Tibial artery (tissue), 4 donors: Measurements from ENCODE around the gene SLC6A2.

Source experiments
- DNase-seq, 2 donors: peaks; one replicate each; pipeline ENCODE4 v3.0.0-alpha.2; 2019
- H3K27ac ChIP-seq, 2 donors: fragments of 200-600 bp; sonication (generic) in 1 of 2; 1 replicate in 1 of 2; 2 replicates in 1 of 2; pipeline ENCODE4 v1.5.1; 2018 to 2019; ENCODE audit warnings: mild to moderate bottlenecking in 1 of 2
- H3K27me3 ChIP-seq, 2 donors: fragments of 200-600 bp; sonication (generic) in 1 of 2; one replicate each; pipeline versions ENCODE4 v1.5.1 to v1.6.0; 2016 to 2019
- H3K36me3 ChIP-seq, 3 donors: fragments of 200-600 bp; sonication (generic) in 2 of 3; one replicate each; pipeline ENCODE4 v1.5.1; 2016 to 2019; ENCODE audit warnings: mild to moderate bottlenecking in 2 of 3
- H3K4me1 ChIP-seq, 4 donors: fragments of 200-600 bp; sonication (generic) in 2 of 4; 1 replicate in 3 of 4; 2 replicates in 1 of 4; pipeline ENCODE4 v1.5.1; 2016 to 2019
- H3K4me3 ChIP-seq, 2 donors: fragments of 200-600 bp; sonication (generic) in 1 of 2; 1 replicate in 1 of 2; 2 replicates in 1 of 2; pipeline ENCODE4 v1.5.1; 2018 to 2019; ENCODE audit warnings: mild to moderate bottlenecking in 2 of 2
- H3K9me3 ChIP-seq, 3 donors: fragments of 200-600 bp; sonication (generic) in 1 of 3; one replicate each; pipeline ENCODE4 v1.5.1; 2016 to 2019
- CTCF ChIP-seq, 2 experiments: fragments of 200-600 bp in 1 of 2; fragments of 450-650 bp in 1 of 2; IDR thresholded peaks; one replicate each; pipeline ENCODE4 v1.5.1; 2017 to 2019; ENCODE audit warnings: antibody characterized with exemption in 2 of 2, mild to moderate bottlenecking in 1 of 2, moderate library complexity in 1 of 2
- intact Hi-C: fragments of 100-400 bp; cut with DNase I; formaldehyde crosslinking; loops from one replicate; pipeline ENCODE4 v1.15.0; 2023; ENCODE audit warnings: low total_unique reads

The SLC6A2 gene

DNA sequence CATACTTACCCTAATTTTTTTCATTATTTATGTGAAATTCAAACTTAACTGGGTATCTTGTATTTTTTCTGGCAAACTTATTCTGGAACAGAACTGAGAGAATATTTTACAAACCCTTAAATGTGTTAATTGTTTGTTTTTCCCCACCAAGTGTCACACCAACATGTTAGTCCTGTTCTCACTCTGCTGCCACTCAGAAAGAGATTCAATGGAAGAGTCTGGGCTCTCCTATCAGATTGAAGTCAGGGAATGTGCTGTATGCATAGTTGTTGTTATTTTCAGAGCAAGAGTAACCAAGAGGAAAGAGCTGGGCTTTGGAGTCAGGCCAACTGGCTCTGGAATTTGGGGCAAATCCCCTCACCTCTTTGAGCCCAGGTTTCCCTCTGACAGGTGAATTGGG, 43.2 kb downstream of the SLC6A2 start:
- no peaks in the 10 kb centered on the region for H3K9me3 ChIP-seq
- H3K27ac ChIP-seq: no peak overlapping the region
- no peaks in the 10 kb centered on the region for H3K4me1 ChIP-seq
- H3K27me3 ChIP-seq: peaks cover 0 to 11% of the 10 kb centered on the region in 2 donors
- TF ChIP-seq CTCF (IDR thresholded peaks at IDR 0.05): no peak
- intact Hi-C loops: no loop called here
- H3K36me3 ChIP-seq: no peaks in the 10 kb centered on the region
- H3K4me3 ChIP-seq: no peak overlapping the region
- no peak for DNase-seq

DNA sequence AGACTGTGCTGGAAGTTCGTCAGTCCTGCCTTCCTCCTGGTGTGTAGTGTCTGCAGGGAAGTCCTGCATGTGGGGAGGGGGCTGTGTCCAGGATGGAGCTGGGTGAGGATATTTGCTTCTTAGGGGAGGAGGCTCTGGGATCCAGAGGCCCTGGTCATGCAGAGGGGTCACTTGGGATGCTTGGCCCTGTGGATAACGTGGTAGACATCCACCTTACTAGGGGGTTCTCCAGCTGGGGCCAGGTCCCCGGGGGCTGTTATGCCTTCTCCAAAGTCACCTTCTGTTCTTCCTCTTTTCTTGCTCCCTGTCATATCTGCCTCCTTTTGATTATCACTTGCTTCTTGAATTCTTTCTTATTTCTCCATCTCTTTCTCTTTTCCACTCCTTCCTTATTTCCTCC, 43.8 kb downstream of the SLC6A2 start:
- Histone ChIP-seq H3K27ac (no peak overlapping the region), H3K27me3 (peaks cover 0 to 14% of the 10 kb centered on the region in 2 donors), H3K36me3 (no peaks in the 10 kb centered on the region), H3K4me1 (no peaks in the 10 kb centered on the region), H3K9me3 (no peaks in the 10 kb centered on the region), H3K4me3 (no peak overlapping the region)
- no peak for TF ChIP-seq CTCF (IDR thresholded peaks at IDR 0.05)
- intact Hi-C loops: loop anchor here (5.0 kb wide), 1 partner anchor 237 kb away; no protein-coding TSS in a partner anchor
- no peak for DNase-seq

GRCh38 chr16:55700067-55700466, 44.3 kb downstream of the SLC6A2 start:
- intact Hi-C loops: loop anchor here (5.0 kb wide), 1 partner anchor 238 kb away; no protein-coding TSS in a partner anchor

DNA sequence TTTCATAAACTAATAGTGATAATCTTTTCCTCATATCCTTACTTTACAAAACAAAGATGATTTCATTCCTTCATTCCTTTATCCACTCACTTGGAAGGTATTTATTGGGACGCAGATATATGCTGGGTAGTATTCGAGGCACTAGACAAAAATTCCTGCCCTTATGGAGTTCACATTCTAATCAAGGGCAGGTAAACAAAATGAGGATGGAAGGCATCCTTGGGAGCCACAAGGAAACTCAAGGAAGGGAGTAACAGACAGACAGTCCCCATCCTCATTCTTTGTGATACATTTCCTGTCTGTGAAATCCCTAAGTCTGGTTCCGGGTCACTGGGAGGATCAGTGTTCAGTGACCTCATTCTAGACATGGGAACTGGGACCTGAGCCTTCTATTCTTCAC, 45.2 kb downstream of the SLC6A2 start:
- peaks cover 0 to 18% of the 10 kb centered on the region in 2 donors for H3K27me3 ChIP-seq
- DNase-seq: no peak
- intact Hi-C loops: loop anchor here (5.0 kb wide), 1 partner anchor 239 kb away; no protein-coding TSS in a partner anchor
- H3K27ac ChIP-seq: no peak overlapping the region
- no peaks in the 10 kb centered on the region for H3K4me1 ChIP-seq
- no peaks in the 10 kb centered on the region for H3K9me3 ChIP-seq
- H3K4me3 ChIP-seq: no peak overlapping the region
- no peak for TF ChIP-seq CTCF (IDR thresholded peaks at IDR 0.05)
- H3K36me3 ChIP-seq: no peaks in the 10 kb centered on the region

More at GRCh38 chr16:55700067-55700466, 44.3 kb downstream of the SLC6A2 start:
- peaks cover 0 to 18% of the 10 kb centered on the region in 2 donors for H3K27me3 ChIP-seq
- no peaks in the 10 kb centered on the region for H3K9me3 ChIP-seq
- no peak for DNase-seq
- H3K36me3 ChIP-seq: no peaks in the 10 kb centered on the region
- no peak overlapping the region for H3K4me3 ChIP-seq
- H3K27ac ChIP-seq: no peak overlapping the region
- H3K4me1 ChIP-seq: no peaks in the 10 kb centered on the region
- TF ChIP-seq CTCF (IDR thresholded peaks at IDR 0.05): no peak

GRCh38 chr16:55701442-55702319, 45.9 kb downstream of the SLC6A2 start:
- no peaks in the 10 kb centered on the region for H3K4me1 ChIP-seq
- no peak overlapping the region for H3K27ac ChIP-seq
- H3K27me3 ChIP-seq: peaks cover 0 to 18% of the 10 kb centered on the region in 2 donors
- no peak overlapping the region for H3K4me3 ChIP-seq
- H3K9me3 ChIP-seq: no peaks in the 10 kb centered on the region
- peak in 1 of 2 donors; percentile 39 for DNase-seq
- intact Hi-C loops: loop anchor here (5.0 kb wide), 1 partner anchor 239 kb away; no protein-coding TSS in a partner anchor
- H3K36me3 ChIP-seq: no peaks in the 10 kb centered on the region
- TF ChIP-seq CTCF (IDR thresholded peaks at IDR 0.05): peak; percentile 21 to 24
